ENCODE results near the gene GPR27. TPM values are rescaled to one million over a fixed set of nuclear protein-coding genes. Genes with fewer than 3 reads are reported as not detected.

Gene GPR27, protein sequence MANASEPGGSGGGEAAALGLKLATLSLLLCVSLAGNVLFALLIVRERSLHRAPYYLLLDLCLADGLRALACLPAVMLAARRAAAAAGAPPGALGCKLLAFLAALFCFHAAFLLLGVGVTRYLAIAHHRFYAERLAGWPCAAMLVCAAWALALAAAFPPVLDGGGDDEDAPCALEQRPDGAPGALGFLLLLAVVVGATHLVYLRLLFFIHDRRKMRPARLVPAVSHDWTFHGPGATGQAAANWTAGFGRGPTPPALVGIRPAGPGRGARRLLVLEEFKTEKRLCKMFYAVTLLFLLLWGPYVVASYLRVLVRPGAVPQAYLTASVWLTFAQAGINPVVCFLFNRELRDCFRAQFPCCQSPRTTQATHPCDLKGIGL
- 1.0 and 1.4 TPM in 2 replicates for total RNA-seq

DNA sequence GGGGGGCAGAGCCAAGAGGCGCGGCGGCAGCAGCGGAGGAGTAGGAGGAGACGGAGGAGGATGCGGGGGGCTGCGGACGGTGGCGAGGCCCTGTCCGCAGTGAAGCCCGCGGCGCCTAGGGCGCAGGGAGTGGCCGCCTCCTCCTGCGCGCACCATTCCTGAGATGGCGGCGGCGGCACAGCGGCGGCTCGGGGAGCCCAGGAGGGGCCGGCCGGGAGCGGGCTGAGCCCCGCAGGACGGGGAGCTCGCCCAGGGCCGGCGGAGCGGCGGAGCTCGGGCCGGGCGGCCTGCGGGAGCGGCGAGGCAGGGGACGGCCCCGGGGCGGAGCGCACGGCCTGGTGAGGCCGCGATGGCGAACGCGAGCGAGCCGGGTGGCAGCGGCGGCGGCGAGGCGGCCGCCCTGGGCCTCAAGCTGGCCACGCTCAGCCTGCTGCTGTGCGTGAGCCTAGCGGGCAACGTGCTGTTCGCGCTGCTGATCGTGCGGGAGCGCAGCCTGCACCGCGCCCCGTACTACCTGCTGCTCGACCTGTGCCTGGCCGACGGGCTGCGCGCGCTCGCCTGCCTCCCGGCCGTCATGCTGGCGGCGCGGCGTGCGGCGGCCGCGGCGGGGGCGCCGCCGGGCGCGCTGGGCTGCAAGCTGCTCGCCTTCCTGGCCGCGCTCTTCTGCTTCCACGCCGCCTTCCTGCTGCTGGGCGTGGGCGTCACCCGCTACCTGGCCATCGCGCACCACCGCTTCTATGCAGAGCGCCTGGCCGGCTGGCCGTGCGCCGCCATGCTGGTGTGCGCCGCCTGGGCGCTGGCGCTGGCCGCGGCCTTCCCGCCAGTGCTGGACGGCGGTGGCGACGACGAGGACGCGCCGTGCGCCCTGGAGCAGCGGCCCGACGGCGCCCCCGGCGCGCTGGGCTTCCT lies at the start of gene GPR27:
GPR27 (plus strand) TSS at position 155 of the 909 bp plus-strand sequence; CDS start at position 350, 195 bp downstream.
- Mint-ChIP-seq H3K27ac (no peak within 1 kb of the TSS), H3K9me3 (no peaks in the 10 kb centered on the region), H3K36me3 (ENCODE audit: low read depth) (peaks cover 3% of the 10 kb centered on the region), H3K4me3 (peak within 1 kb of the TSS; percentile 51), H3K27me3 (peaks cover 62% of the 10 kb centered on the region), H3K4me1 (peaks cover 2% of the 10 kb centered on the region)
- intact Hi-C loops (cut with micrococcal nuclease) = no loop called here
- DNase-seq = peak; percentile 71

DNA sequence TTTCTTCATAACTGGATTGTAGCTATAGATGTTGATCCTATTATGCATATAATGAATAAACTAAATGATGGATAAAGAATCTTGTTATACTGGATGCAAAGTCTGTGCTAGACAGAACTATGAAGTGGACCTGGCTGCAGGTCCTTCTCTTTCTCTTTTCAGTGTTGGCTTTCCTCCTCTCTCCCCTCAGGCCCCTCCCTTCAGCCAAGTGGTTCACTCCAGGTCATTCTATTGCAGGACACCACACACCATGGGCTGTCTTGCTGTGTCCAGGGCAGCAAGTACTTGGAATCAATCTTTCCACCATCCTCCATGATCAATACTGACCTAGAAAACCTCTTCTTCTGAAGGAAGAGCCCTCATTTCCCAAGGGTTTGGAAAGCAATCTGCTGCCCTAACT lies 48.7 kb upstream of the GPR27 start:
- DNase-seq = no peak
- no peaks in the 10 kb centered on the region for H3K9me3 Mint-ChIP-seq
- H3K27ac Mint-ChIP-seq = peak overlapping the region; percentile 83
- no peaks in the 10 kb centered on the region for H3K27me3 Mint-ChIP-seq
- intact Hi-C loops (cut with micrococcal nuclease) = no loop called here
- H3K4me1 Mint-ChIP-seq = peaks cover 69% of the 10 kb centered on the region
- peaks cover 52% of the 10 kb centered on the region for H3K36me3 Mint-ChIP-seq (ENCODE audit: low read depth)
- no peak overlapping the region for H3K4me3 Mint-ChIP-seq

DNA sequence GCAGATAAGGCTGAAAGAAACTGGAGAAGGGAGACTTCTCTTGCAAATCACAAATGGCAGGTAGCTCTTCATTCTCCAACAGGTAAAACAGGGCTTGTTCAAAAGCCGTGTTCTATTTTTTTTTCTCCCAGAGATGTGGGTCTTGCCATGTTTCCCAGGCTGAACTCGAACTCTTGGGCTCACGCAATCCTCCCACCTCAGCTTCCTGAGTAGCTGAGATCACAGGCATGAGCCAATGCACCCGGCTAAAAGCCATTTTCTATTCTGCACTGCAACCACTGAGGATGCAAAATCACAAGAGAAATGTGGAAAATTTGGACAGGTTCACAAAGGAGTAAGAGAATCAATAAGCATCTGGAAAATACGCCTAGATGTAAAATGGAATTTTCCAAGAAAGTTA lies 48.0 kb upstream of the GPR27 start:
- H3K4me1 Mint-ChIP-seq = peaks cover 73% of the 10 kb centered on the region
- DNase-seq = no peak
- peaks cover 50% of the 10 kb centered on the region for H3K36me3 Mint-ChIP-seq (ENCODE audit: low read depth)
- no peaks in the 10 kb centered on the region for H3K27me3 Mint-ChIP-seq
- H3K4me3 Mint-ChIP-seq = no peak overlapping the region
- intact Hi-C loops (cut with micrococcal nuclease) = no loop called here
- no peaks in the 10 kb centered on the region for H3K9me3 Mint-ChIP-seq
- no peak overlapping the region for H3K27ac Mint-ChIP-seq

DNA sequence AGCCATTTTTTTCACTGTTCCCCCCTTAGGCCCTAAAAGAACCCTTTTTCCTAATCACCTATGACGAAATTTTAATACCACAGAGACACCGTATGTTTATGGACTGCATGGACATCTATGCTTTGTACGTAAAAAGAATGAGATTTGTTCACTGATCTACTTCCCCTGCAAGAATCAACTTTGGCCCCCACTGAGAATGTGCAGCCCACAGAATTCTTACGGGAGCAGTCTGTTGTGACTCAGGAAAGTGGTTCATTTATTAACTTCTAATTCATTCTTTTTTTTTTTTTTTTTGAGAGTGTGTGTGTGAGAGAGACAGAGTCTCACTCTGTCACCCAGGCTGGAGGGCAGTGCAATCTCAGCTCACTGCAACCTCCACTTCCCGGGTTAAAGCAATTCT lies 46.1 kb upstream of the GPR27 start:
- intact Hi-C loops (cut with micrococcal nuclease) = no loop called here
- Mint-ChIP-seq H3K9me3 (no peaks in the 10 kb centered on the region), H3K4me3 (no peak overlapping the region), H3K4me1 (peaks cover 68% of the 10 kb centered on the region), H3K36me3 (ENCODE audit: low read depth) (peaks cover 40% of the 10 kb centered on the region), H3K27ac (no peak overlapping the region), H3K27me3 (no peaks in the 10 kb centered on the region)
- DNase-seq = no peak

DNA sequence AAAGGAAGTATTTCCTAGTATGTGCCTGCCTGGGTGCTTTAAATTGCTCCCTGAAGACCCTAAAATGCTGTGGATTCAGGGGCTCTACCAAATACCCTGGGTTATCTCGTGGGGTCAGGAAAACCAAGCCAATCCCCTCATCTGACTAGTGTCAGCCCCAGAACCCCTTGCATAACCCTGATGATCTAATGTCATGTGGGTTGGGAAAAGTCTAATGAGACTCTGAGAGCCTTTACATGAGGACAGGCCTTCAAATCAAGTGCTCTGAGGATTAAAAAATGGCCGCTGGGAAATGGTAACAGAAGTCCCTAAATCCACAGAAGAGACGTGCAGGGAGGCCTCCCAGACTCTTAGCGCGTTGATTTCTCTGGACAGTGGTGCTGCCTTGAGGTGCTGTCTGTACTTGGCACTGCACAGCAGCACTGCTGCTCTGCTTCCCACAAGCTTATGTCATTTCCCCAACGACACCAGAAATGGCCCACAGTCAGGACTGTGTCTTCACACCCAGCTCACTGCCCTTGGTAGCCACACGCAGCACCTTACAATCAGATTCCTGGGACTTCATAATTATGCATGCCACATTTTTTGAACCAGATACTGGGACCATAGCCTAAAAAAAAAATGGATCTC lies 45.1 kb upstream of the GPR27 start:
- no peak overlapping the region for H3K27ac Mint-ChIP-seq

DNA sequence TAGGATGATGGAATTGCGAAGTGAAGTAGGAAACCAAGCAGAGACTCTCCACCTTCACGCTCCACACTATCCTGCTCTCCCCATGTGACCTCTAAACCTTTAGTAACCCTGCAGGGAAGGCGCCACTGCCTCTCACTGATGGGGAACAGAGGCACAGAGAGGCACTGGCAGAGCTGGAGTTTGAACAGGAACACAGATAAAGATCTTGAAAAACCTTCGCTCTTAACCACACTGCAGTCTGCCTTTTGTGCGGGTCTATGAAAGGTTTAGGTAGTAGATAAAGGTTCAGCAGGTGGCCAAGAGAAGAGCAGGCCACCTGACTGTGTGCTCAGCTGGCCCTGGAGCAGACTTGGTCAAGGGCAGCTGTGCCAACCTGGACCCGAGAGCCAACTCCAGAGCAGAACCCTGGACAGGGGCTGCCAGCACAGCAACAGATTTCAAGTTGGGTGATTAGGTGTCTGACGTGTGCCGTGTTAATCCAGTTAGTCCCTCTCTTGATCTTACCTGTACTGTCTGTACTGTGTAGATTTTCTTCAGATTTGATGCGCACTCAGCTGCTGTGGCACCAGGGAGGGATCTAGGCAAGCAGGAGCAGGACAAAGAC lies 43.6 kb upstream of the GPR27 start:
- peaks cover 58% of the 10 kb centered on the region for H3K4me1 Mint-ChIP-seq
- no peaks in the 10 kb centered on the region for H3K27me3 Mint-ChIP-seq
- DNase-seq = peak; percentile 69
- peaks cover 33% of the 10 kb centered on the region for H3K36me3 Mint-ChIP-seq (ENCODE audit: low read depth)
- intact Hi-C loops (cut with micrococcal nuclease) = loop anchor here (5.0 kb wide), 3 partner anchors 72 to 1377 kb away; no protein-coding TSS in a partner anchor
- no peaks in the 10 kb centered on the region for H3K9me3 Mint-ChIP-seq
- H3K4me3 Mint-ChIP-seq = peak overlapping the region; percentile 43
- no peak overlapping the region for H3K27ac Mint-ChIP-seq

More for the DNA sequence above, 45.1 kb upstream of the GPR27 start:
- no peak for DNase-seq
- Mint-ChIP-seq H3K27me3 (no peaks in the 10 kb centered on the region), H3K9me3 (no peaks in the 10 kb centered on the region), H3K4me3 (no peak overlapping the region), H3K36me3 (ENCODE audit: low read depth) (peaks cover 40% of the 10 kb centered on the region), H3K4me1 (peaks cover 64% of the 10 kb centered on the region)
- intact Hi-C loops (cut with micrococcal nuclease) = no loop called here

DNA sequence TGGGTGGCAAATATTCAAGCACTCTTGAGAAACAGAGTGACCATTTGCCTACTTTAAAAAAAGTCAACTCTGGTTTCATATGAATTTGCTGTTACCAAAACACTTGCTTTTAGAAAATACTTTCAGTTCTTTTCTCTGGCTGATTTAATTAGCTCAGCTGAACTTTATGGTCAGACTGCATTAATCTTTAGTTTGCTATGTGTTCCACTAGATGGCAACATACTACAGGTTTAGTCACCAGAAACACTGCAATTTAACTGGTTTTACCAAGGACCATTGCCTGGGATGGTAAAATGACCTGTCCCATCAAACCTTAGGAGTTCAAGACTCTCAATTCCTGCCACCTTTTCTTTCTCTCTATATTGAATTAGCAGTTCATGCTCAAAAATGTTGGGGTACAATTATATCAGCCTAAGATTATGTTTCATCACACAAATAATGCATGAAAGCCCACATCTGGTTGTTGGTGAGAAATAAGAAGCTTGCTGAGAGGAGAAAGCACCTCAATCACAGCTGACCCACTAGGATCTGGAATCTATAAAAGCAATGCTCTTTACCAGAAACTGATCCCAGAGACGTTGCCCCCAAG lies 42.7 kb upstream of the GPR27 start:
- peak; percentile 70 for DNase-seq
- Mint-ChIP-seq H3K36me3 (ENCODE audit: low read depth) (peaks cover 28% of the 10 kb centered on the region), H3K27ac (no peak overlapping the region), H3K4me1 (peaks cover 52% of the 10 kb centered on the region), H3K9me3 (no peaks in the 10 kb centered on the region), H3K4me3 (no peak overlapping the region), H3K27me3 (no peaks in the 10 kb centered on the region)
- intact Hi-C loops (cut with micrococcal nuclease) = loop anchor here (1.0 to 5.0 kb wide), 5 partner anchors 12 to 1376 kb away; no protein-coding TSS in a partner anchor

DNA sequence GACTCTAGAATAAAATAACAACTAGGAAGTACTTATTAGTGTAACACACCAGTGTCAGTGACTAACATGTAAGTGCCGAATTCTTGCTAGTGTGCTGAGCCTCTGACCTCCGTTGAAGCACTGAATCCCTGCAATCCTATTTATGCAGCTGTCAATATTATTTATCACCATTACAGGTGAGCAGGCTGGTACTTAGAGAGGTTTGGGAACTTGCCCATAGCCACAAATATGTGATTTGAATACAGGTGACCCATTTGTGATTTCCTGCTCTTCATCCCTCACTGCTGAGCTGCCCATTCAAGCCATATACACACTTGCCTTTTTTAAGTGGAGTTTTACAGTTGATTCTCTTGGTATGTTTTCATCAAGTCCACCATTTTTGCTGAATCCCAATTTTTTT lies 40.6 kb upstream of the GPR27 start:
- no peaks in the 10 kb centered on the region for H3K27me3 Mint-ChIP-seq
- peaks cover 54% of the 10 kb centered on the region for H3K4me1 Mint-ChIP-seq
- peaks cover 14% of the 10 kb centered on the region for H3K36me3 Mint-ChIP-seq (ENCODE audit: low read depth)
- intact Hi-C loops (cut with micrococcal nuclease) = loop anchor here (5.0 kb wide), 3 partner anchors 69 to 1374 kb away; no protein-coding TSS in a partner anchor
- DNase-seq = no peak
- H3K9me3 Mint-ChIP-seq = no peaks in the 10 kb centered on the region
- H3K4me3 Mint-ChIP-seq = no peak overlapping the region
- no peak overlapping the region for H3K27ac Mint-ChIP-seq

DNA sequence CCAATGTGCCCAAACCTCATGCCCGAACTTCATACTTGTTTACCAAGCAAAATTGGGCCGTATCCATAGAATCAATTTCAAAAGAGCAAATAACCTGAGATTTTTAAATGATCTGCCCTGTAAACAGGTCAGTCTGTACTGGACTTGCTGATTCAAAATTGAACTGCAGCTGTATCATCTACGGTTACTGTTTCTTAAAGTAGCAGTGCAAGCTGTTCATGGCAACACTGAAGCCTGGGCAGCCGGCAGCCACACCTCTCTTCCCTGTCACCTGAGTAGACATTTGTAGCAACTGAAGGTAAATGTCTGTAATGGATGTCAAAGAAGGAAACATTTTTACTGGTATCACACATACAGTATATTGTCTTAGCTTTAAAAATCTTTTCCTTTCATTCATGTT lies 39.1 kb upstream of the GPR27 start:
- intact Hi-C loops (cut with micrococcal nuclease) = loop anchor here (5.0 kb wide), 3 partner anchors 68 to 1373 kb away; no protein-coding TSS in a partner anchor
- H3K4me3 Mint-ChIP-seq = no peak overlapping the region
- DNase-seq = no peak
- H3K9me3 Mint-ChIP-seq = no peaks in the 10 kb centered on the region
- peaks cover 19% of the 10 kb centered on the region for H3K36me3 Mint-ChIP-seq (ENCODE audit: low read depth)
- H3K27me3 Mint-ChIP-seq = no peaks in the 10 kb centered on the region
- H3K4me1 Mint-ChIP-seq = peaks cover 58% of the 10 kb centered on the region
- no peak overlapping the region for H3K27ac Mint-ChIP-seq

DNA sequence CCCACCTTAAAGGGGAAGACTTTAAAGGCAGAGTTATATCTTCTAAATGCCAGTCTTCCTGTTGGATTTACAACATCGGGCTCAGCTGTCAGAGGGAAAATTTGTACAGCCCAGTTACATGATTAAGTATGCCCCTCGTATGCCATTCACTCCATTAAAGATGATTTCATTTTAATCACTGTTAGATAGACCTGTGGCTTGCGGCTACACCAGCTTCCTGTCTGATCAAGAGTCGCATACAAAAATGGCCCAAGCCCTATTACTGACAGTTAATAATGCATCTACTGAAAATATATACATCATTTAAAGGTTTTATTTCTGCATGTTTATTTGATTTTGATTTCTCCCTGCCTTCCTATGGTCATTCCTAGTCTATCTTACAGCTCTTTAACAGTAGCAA lies 35.6 kb upstream of the GPR27 start:
- H3K4me3 Mint-ChIP-seq = no peak overlapping the region
- intact Hi-C loops (cut with micrococcal nuclease) = no loop called here
- H3K27ac Mint-ChIP-seq = no peak overlapping the region
- no peaks in the 10 kb centered on the region for H3K9me3 Mint-ChIP-seq
- no peak for DNase-seq
- peaks cover 63% of the 10 kb centered on the region for H3K4me1 Mint-ChIP-seq
- no peaks in the 10 kb centered on the region for H3K27me3 Mint-ChIP-seq
- H3K36me3 Mint-ChIP-seq (ENCODE audit: low read depth) = peaks cover 27% of the 10 kb centered on the region

DNA sequence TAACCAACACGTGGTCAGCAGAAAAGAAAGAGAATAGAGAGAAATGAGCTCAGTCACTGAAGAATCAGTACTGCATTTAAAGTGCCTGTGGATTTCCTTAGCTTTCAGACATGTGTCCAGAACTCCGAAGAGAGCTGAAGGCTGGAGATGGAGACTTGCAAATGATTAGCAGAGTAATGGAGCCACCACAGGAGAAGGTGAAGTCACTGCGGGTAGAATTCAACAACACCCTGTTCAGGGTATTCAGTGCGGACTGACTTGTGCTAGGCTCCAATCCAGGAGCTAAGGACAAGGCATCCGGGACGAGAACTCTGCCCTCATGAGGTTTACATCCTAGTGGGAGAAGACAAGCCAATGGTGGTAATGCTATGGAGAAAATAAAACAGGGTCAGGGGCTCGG lies 32.7 kb upstream of the GPR27 start:
- intact Hi-C loops (cut with micrococcal nuclease) = loop anchor here (5.0 to 10.0 kb wide), 10 partner anchors 151 to 1274 kb away; partner anchors contain the start of genes PPP4R2, RYBP and SHQ1
- Mint-ChIP-seq H3K27ac (peak overlapping the region; percentile 95), H3K27me3 (no peaks in the 10 kb centered on the region), H3K4me1 (peaks cover 68% of the 10 kb centered on the region), H3K9me3 (no peaks in the 10 kb centered on the region), H3K4me3 (peak overlapping the region; percentile 75), H3K36me3 (ENCODE audit: low read depth) (peaks cover 22% of the 10 kb centered on the region)
- DNase-seq = peak; percentile 52

DNA sequence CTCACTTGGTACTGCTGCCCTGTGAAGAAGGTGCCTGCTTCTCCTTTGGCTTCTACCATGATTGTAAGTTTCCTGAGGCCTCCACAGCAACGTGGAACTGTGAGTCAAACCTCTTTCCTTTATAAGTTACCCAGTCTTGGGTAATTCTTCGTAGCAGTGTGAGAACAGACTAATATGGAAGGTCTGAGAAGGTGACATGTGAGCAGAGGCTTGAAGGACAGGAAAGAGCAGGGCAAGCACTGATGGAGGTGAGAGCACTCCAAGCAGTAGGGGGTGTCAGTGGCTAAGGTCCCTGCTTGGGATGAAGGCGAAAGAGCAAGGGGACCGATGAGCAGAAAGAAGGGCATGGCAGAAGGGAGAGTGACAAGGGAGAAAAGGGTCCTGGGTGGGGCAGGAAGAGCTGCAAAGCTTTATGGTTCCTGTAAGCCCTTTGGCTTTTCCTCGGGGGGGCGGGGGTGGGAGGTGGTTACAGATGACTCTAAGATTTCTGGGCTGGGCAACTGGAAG lies 32.0 kb upstream of the GPR27 start:
- Mint-ChIP-seq H3K9me3 (no peaks in the 10 kb centered on the region), H3K4me1 (peaks cover 75% of the 10 kb centered on the region), H3K27me3 (no peaks in the 10 kb centered on the region), H3K27ac (peak overlapping the region; percentile 95), H3K36me3 (ENCODE audit: low read depth) (peaks cover 22% of the 10 kb centered on the region), H3K4me3 (peak overlapping the region; percentile 75)
- DNase-seq = peak; percentile 79
- intact Hi-C loops (cut with micrococcal nuclease) = loop anchor here (2.0 to 10.0 kb wide), 11 partner anchors 19 to 1273 kb away; partner anchors contain the start of genes PPP4R2, RYBP and SHQ1
